Ascending aorta (tissue), 2 donors: ENCODE measurements around the gene ARR3. TPM values are rescaled to one million over a fixed set of nuclear protein-coding genes. Genes with fewer than 3 reads are reported as not detected.

ENCODE experiments used
- DNase-seq, 2 donors: peaks; one replicate each; pipeline ENCODE4 v3.0.0-alpha.2; 2019; ENCODE audit warnings: low spot score in 2 of 2
- H3K27ac ChIP-seq, 2 donors: fragments of 200-600 bp; sonication (generic); one replicate each; pipeline ENCODE4 v1.5.1; 2016 to 2017; ENCODE audit warnings: mild to moderate bottlenecking in 1 of 2
- H3K27me3 ChIP-seq: fragments of 200-600 bp; sonication (generic); one replicate; pipeline ENCODE4 v1.5.1; 2017
- H3K36me3 ChIP-seq, 2 donors: fragments of 200-600 bp; sonication (generic); one replicate each; pipeline ENCODE4 v1.5.1; 2016
- H3K4me1 ChIP-seq, 2 donors: fragments of 200-600 bp; sonication (generic); one replicate each; pipeline ENCODE4 v1.5.1; 2016 to 2017; ENCODE audit warnings: mild to moderate bottlenecking in 1 of 2
- H3K4me3 ChIP-seq, 2 donors: fragments of 200-600 bp; sonication (generic); one replicate each; pipeline ENCODE4 v1.5.1; 2016 to 2017; ENCODE audit warnings: mild to moderate bottlenecking in 1 of 2
- H3K9me3 ChIP-seq, 2 donors: fragments of 200-600 bp; sonication (generic); one replicate each; pipeline ENCODE4 v1.5.1; 2016
- CTCF ChIP-seq, 3 experiments: fragments of 200-600 bp in 2 of 3; fragments of 450-650 bp in 1 of 3; sonication (generic) in 2 of 3; IDR thresholded peaks; one replicate each; pipeline ENCODE4 v1.5.1; 2016 to 2019; ENCODE audit warnings: antibody characterized with exemption in 3 of 3, mild to moderate bottlenecking in 1 of 3, moderate library complexity in 1 of 3
- intact Hi-C: fragments of 100-400 bp; cut with DNase I; formaldehyde crosslinking; loops from one replicate; pipeline ENCODE4 v1.15.1; 2023
- total RNA-seq: library from RNA; depleted of rRNA; stranded (reverse); fragments of >200 nt; gene quantifications from one replicate; pipeline ENCODE4 v1.1.0, GENCODE V29; 2016

ARR3 gene
- total RNA-seq: not detected

- Histone ChIP-seq H3K27ac (no peak within 1 kb of the TSS), H3K27me3 (no peaks in the 10 kb centered on the region), H3K9me3 (no peaks in the 10 kb centered on the region), H3K4me1 (no peaks in the 10 kb centered on the region), H3K4me3 (no peak within 1 kb of the TSS), H3K36me3 (no peaks in the 10 kb centered on the region)
- intact Hi-C loops: no loop called here
- DNase-seq: no peak
- TF ChIP-seq CTCF (IDR thresholded peaks at IDR 0.05): no peak
Measured at GRCh38 chrX:70268034-70268433, at the start of gene ARR3. TSS of gene ARR3 (plus strand) at chrX:70268334. CDS start at chrX:70269386, 1,052 bp downstream.

GRCh38 chrX:70219938-70220764 lies 48.0 kb upstream of the ARR3 start:
- Histone ChIP-seq H3K27ac (no peak overlapping the region), H3K36me3 (no peaks in the 10 kb centered on the region), H3K9me3 (peaks cover 0 to 4% of the 10 kb centered on the region in 2 donors), H3K4me1 (no peaks in the 10 kb centered on the region), H3K27me3 (no peaks in the 10 kb centered on the region), H3K4me3 (no peak overlapping the region)
- intact Hi-C loops: no loop called here
- DNase-seq: no peak
- no peak for TF ChIP-seq CTCF (IDR thresholded peaks at IDR 0.05)

GRCh38 chrX:70226048-70226447 lies 42.1 kb upstream of the ARR3 start:
- H3K36me3 ChIP-seq: no peaks in the 10 kb centered on the region
- DNase-seq: no peak
- no peak overlapping the region for H3K4me3 ChIP-seq
- no peaks in the 10 kb centered on the region for H3K4me1 ChIP-seq
- TF ChIP-seq CTCF (IDR thresholded peaks at IDR 0.05): no peak
- intact Hi-C loops: no loop called here
- H3K27me3 ChIP-seq: no peaks in the 10 kb centered on the region
- no peak overlapping the region for H3K27ac ChIP-seq
- no peaks in the 10 kb centered on the region for H3K9me3 ChIP-seq

- Histone ChIP-seq H3K9me3 (no peaks in the 10 kb centered on the region), H3K4me3 (no peak overlapping the region), H3K36me3 (no peaks in the 10 kb centered on the region), H3K27me3 (no peaks in the 10 kb centered on the region), H3K27ac (no peak overlapping the region), H3K4me1 (no peaks in the 10 kb centered on the region)
- TF ChIP-seq CTCF (IDR thresholded peaks at IDR 0.05): no peak
- intact Hi-C loops: no loop called here
- no peak for DNase-seq
Measured at GRCh38 chrX:70226687-70227086, 41.4 kb upstream of the ARR3 start.

- H3K9me3 ChIP-seq: no peaks in the 10 kb centered on the region
- no peak overlapping the region for H3K27ac ChIP-seq
- DNase-seq: no peak
- H3K4me3 ChIP-seq: no peak overlapping the region
- H3K4me1 ChIP-seq: no peaks in the 10 kb centered on the region
- no peaks in the 10 kb centered on the region for H3K36me3 ChIP-seq
- intact Hi-C loops: no loop called here
- no peaks in the 10 kb centered on the region for H3K27me3 ChIP-seq
- TF ChIP-seq CTCF (IDR thresholded peaks at IDR 0.05): no peak
Measured at GRCh38 chrX:70231666-70232065, 36.5 kb upstream of the ARR3 start.
